Stimulated activated CD4-positive, alpha-beta T cell treated with anti-CD3 and anti-CD28 coated beads, Interleukin-1b, Interleukin-23, amount 100 ng/mL, for 24 hours (primary cell): Measurements from ENCODE around the gene GARIN5B.

Experiments used
- DNase-seq, 4 experiments: peaks; one replicate each; pipeline ENCODE4 v3.0.0-alpha.2; 2020; ENCODE audit warnings: low read depth in 4 of 4, low spot score in 1 of 4

The GARIN5B gene

GRCh38 chr19:55325172-55325571 lies 37.9 kb downstream of the GARIN5B start, which contains the start of gene TMEM150B:
TMEM150B (minus strand) TSS chr19:55325341; CDS start chr19:55321036, 4,305 bp downstream.
- no peak for DNase-seq

- DNase-seq = no peak
Observed at GRCh38 chr19:55324662-55325061, 38.4 kb downstream of the GARIN5B start.

GRCh38 chr19:55322204-55322885 lies 40.7 kb downstream of the GARIN5B start:
- DNase-seq = no peak

- no peak for DNase-seq
Observed at GRCh38 chr19:55321466-55322137, 41.5 kb downstream of the GARIN5B start.

- DNase-seq = no peak
Observed at GRCh38 chr19:55320844-55321419, 42.1 kb downstream of the GARIN5B start.

- DNase-seq = no peak
Observed at GRCh38 chr19:55319785-55320184, 43.3 kb downstream of the GARIN5B start.

GRCh38 chr19:55316646-55317045 lies 46.4 kb downstream of the GARIN5B start:
- no peak for DNase-seq

GRCh38 chr19:55315956-55316525 lies 47.0 kb downstream of the GARIN5B start:
- DNase-seq = no peak

GRCh38 chr19:55314396-55314795 lies 48.7 kb downstream of the GARIN5B start:
- DNase-seq = no peak

- DNase-seq = no peak
Observed at GRCh38 chr19:55312621-55313512, 50.2 kb downstream of the GARIN5B start.

- no peak for DNase-seq
Observed at GRCh38 chr19:55311797-55312196, 51.3 kb downstream of the GARIN5B start.

GRCh38 chr19:55311397-55311796 lies 51.7 kb downstream of the GARIN5B start:
- DNase-seq = no peak

GRCh38 chr19:55310498-55310897 lies 52.6 kb downstream of the GARIN5B start:
- DNase-seq = no peak

- no peak for DNase-seq
Observed at GRCh38 chr19:55309448-55309847, 53.6 kb downstream of the GARIN5B start.

- DNase-seq = no peak
Observed at GRCh38 chr19:55308281-55308680, 54.8 kb downstream of the GARIN5B start.

- no peak for DNase-seq
Observed at GRCh38 chr19:55306712-55307111, 56.3 kb downstream of the GARIN5B start.

- DNase-seq = no peak
Observed at GRCh38 chr19:55305983-55306562, 57.0 kb downstream of the GARIN5B start.

- DNase-seq = peak in 2 of 4 experiments; percentile 30 to 43
Observed at GRCh38 chr19:55305491-55305890, 57.6 kb downstream of the GARIN5B start.

GRCh38 chr19:55304980-55305379 lies 58.1 kb downstream of the GARIN5B start:
- no peak for DNase-seq
